ENCODE data around the gene FGA. TPM values are rescaled to one million over a fixed set of nuclear protein-coding genes. Genes with fewer than 3 reads are reported as not detected.

Gene FGA
- total and polyA plus RNA-seq, 2 of the 8 experiments (the other 6 are each of a cell fraction or from before 2014, with no cell fraction given): not detected

- H4K5ac ChIP-seq (ENCODE audit: insufficient read length, low read depth, low read length): no peak overlapping the region
- no peak overlapping the region for H2BK5ac ChIP-seq (ENCODE audit: low read depth, low read length)
- no peaks in the 10 kb centered on the region for H4K20me1 ChIP-seq (replicated peaks in 1 of 2; ENCODE audit: control insufficient read depth in 1 of 2, insufficient read depth in 2 of 2, low read length in 2 of 2)
- H3K9me3 ChIP-seq (ENCODE audit: insufficient read depth in 2 of 2, low read depth in 1 of 2, low read length in 1 of 2): no peaks in the 10 kb centered on the region
- peaks cover 8% of the 10 kb centered on the region; the same call in 1 of the 2 replicates for H3K23me2 ChIP-seq (ENCODE audit: low read depth, low read length)
- H3K4me1 ChIP-seq (replicated peaks in 1 of 4; ENCODE audit: control insufficient read depth in 3 of 4, insufficient read depth in 4 of 4, low read length in 3 of 4): peaks cover 0 to 6% (median 1%) of the 10 kb centered on the region in 4 experiments; a peak in 2 of 7 replicates
- no peak overlapping the region for H4K91ac ChIP-seq (replicated peaks; ENCODE audit: insufficient read length, low read length)
- no peak overlapping the region for H2AK5ac ChIP-seq (ENCODE audit: low read depth, low read length)
- no peak overlapping the region for H2BK120ac ChIP-seq (replicated peaks; ENCODE audit: low read depth, low read length)
- no peak overlapping the region for H3K27ac ChIP-seq (ENCODE audit: low read depth, low read length)
- peak; percentile 62 to 80 for DNase-seq (ENCODE audit: low read depth in 1 of 2, low spot score in 2 of 2)
- H3K9ac ChIP-seq (replicated peaks in 1 of 4; ENCODE audit: extremely low read depth in 1 of 4, low read depth in 3 of 4, low read length in 3 of 4): peak overlapping the region in 2 of 4 experiments; percentile 4 to 8; a peak in 1 of 7 replicates
- H2BK12ac ChIP-seq (ENCODE audit: low read depth, low read length): peak overlapping the region; percentile 20; the same call in 1 of the 2 replicates
- H2BK15ac ChIP-seq (ENCODE audit: low read length): no peak overlapping the region
- H3K36me3 ChIP-seq (ENCODE audit: control insufficient read depth in 2 of 4, insufficient read depth in 4 of 4, low read length in 3 of 4): no peaks in the 10 kb centered on the region
- no peak overlapping the region for H3K23ac ChIP-seq (ENCODE audit: insufficient read length)
- CTCF ChIA-PET (ENCODE audit: partially characterized antibody): interaction anchor here (0.8 to 10.6 kb wide), 18 partner anchors 9 to 232 kb away, joined by 3 to 283 read pairs (median 6); partner anchors contain the start of genes FGG and PLRG1
- peak overlapping the region; percentile 79 to 83 for H3K4me2 ChIP-seq (ENCODE audit: insufficient read depth in 1 of 2, low read depth in 2 of 2, low read length in 2 of 2)
- H2BK20ac ChIP-seq (ENCODE audit: low read length): no peak overlapping the region
- no peak overlapping the region for H3K4ac ChIP-seq (replicated peaks; ENCODE audit: insufficient read length, low read depth, low read length)
- peak overlapping the region; percentile 49 to 69 (median 50) for H3K4me3 ChIP-seq (ENCODE audit: extremely low read depth in 1 of 4, insufficient read depth in 2 of 4, low read depth in 3 of 4, low read length in 4 of 4)
- peak overlapping the region; percentile 97 for H2AFZ ChIP-seq (ENCODE audit: low read length)
- H3K56ac ChIP-seq (replicated peaks; ENCODE audit: insufficient read length, low read depth, low read length): no peak overlapping the region
- POLR2A ChIA-PET (ENCODE audit: partially characterized antibody): interaction anchor here (1.1 to 3.0 kb wide), 4 partner anchors 73 to 117 kb away, joined by 3 to 13 read pairs (median 3); partner anchors contain the start of genes LRAT and PLRG1
- WGBS, 2 experiments (ENCODE audit: extremely low coverage in 1 of 2, insufficient coverage in 1 of 2, insufficient read length in 1 of 2, insufficient replicate concordance in 2 of 2, low coverage in 1 of 2, low lambda C conversion rate in 2 of 2, missing lambda C conversion rate in 1 of 2): 6% methylated on average over 48 of the region's 48 CpGs; no CpG with 5 or more reads in 1 of the 2 experiments
- peaks cover 1 to 22% (median 11%) of the 10 kb centered on the region in 4 experiments for H3K27me3 ChIP-seq (replicated peaks in 1 of 4; ENCODE audit: control insufficient read depth in 3 of 4, extremely low read depth in 1 of 4, insufficient read depth in 3 of 4, low read length in 3 of 4)
- no peak for FAIRE-seq
- peak overlapping the region; percentile 56; the same call in 1 of the 2 replicates for H3K18ac ChIP-seq (ENCODE audit: extremely low read depth, low read length)
- no peaks in the 10 kb centered on the region for H3K79me1 ChIP-seq (ENCODE audit: low read depth, low read length)
- H3K14ac ChIP-seq (ENCODE audit: insufficient read length): no peak overlapping the region
- no peaks in the 10 kb centered on the region for H3K79me2 ChIP-seq (ENCODE audit: control insufficient read depth in 1 of 2, insufficient read depth in 2 of 2, low read length in 2 of 2)
- H4K8ac ChIP-seq (ENCODE audit: extremely low read depth, insufficient read depth, low read length): peak overlapping the region; percentile 47; the same call in 1 of the 2 replicates
- TF ChIP-seq E2F6 (IDR thresholded peaks at IDR 0.05) (peak; percentile 94), SAP30 (IDR thresholded peaks at IDR 0.05; ENCODE audit: insufficient read depth, insufficient replicate concordance, low read length) (no peak), SUZ12 (IDR thresholded peaks at IDR 0.05; ENCODE audit: low read length) (peak; percentile 60; the same call in 1 of the 2 replicates), ATF2 (IDR thresholded peaks at IDR 0.05; ENCODE audit: low read length) (no peak), EZH2 (IDR thresholded peaks at IDR 0.05; ENCODE audit: low read depth, low read length, severe bottlenecking) (peak; percentile 30), TAF1 (IDR thresholded peaks at IDR 0.05; ENCODE audit: low read depth, low read length) (peak; percentile 33; the same call in 1 of the 2 replicates), SIN3A (conservative IDR thresholded peaks at IDR 0.05 in 1 of 2, IDR thresholded peaks at IDR 0.05 in 1 of 2; ENCODE audit: low read depth in 1 of 2, low read length in 2 of 2) (no peak), TBP (IDR thresholded peaks at IDR 0.05; ENCODE audit: low read depth, low read length) (peak; percentile 23; the same call in 1 of the 2 replicates)
These were observed 36.4 kb upstream of the FGA start for GRCh38 chr4:154626793-154627484.

All from H1 (cell line).